GM18499 (cell line): Measurements from ENCODE around the gene PTCH1.

ENCODE experiments used
- ATAC-seq: cut with Tn5 transposase; IDR thresholded peaks from one replicate; pipeline ENCODE4 v1.9.1; 2021; ENCODE audit warnings: moderate number of reproducible peaks; ENCODE audit not compliant: insufficient read depth, unreplicated experiment

The PTCH1 gene

GRCh38 chr9:95477441-95477840 is 39.3 kb downstream of the PTCH1 start:
- ATAC-seq = no peak

GRCh38 chr9:95468791-95469190 is 48.0 kb downstream of the PTCH1 start:
- ATAC-seq = no peak

DNA sequence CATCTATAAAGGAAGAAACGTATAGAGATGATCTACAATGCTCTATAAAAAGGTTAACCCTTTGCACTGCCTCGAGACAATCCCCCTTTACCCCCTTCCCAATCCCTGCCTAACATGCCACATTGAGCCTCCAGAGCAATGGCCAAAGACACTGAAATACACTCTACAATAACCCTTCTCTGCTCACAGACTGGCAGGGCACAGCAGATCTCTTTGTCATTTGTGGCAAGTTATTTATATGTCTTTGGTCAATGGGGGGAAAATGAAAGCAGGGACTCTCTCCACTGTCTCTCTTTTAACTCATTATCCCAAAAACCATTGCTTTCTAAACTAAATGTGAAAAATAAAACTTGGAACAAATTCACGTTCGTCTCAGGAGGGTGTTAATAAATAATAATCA is 51.7 kb downstream of the PTCH1 start:
- no peak for ATAC-seq

- ATAC-seq = no peak
Observed at GRCh38 chr9:95463148-95464060, 53.4 kb downstream of the PTCH1 start.

GRCh38 chr9:95462249-95463147 is 54.3 kb downstream of the PTCH1 start:
- ATAC-seq = peak; percentile 96

- no peak for ATAC-seq
Observed at GRCh38 chr9:95461448-95462248, 55.1 kb downstream of the PTCH1 start.

GRCh38 chr9:95460518-95461164 is 56.1 kb downstream of the PTCH1 start:
- ATAC-seq = no peak

DNA sequence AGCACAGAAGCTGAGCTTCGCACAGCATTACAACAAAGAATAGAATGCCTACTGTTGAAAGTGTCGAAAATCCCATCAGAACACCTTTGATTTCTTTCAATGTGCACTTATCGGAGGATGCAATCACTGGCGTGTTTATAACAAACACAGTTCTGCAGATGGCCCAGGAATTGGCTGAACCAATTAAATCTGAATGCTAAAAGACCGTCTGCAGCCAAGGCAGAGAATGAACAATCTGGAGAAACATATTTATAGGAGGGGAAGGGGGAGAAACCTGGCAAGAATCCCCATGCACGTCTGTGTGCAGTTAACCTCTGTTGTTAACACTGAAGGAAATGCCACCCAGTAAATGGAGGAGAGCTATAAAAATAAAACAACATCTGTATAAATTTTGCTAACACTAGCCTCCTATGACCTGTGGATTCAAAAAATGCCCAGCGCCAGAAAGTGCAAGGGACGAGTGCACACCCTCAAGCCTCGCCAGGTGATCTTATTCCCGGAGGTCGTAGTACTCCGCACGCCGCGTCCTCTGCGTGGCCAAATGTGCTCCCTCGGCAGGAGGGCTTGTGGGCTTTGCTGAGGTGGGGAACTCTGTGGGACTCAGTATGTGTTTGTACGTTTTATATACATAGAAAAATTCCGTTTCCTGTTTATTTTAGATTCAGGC is 56.8 kb downstream of the PTCH1 start:
- ATAC-seq = no peak

GRCh38 chr9:95459178-95459577 is 57.6 kb downstream of the PTCH1 start:
- ATAC-seq = no peak

DNA sequence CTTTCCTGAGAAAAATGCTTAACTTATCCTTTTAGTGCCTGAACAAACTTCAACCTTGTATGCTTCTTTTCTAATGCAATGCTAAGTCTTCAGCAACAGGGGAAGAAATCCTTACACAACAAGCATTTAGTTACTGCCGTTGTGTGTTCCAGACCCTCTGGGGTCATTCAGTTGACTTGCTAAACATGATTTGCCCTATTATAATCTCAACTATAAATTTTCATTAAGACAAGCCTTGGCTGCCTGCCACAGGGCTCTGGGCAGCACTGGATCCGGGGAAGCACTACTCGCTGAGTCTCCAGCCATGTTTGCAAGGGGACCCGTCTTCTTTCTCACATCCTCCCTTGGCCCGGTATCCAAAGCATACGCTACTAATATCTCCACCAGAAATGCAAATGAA is 58.1 kb downstream of the PTCH1 start:
- no peak for ATAC-seq

DNA sequence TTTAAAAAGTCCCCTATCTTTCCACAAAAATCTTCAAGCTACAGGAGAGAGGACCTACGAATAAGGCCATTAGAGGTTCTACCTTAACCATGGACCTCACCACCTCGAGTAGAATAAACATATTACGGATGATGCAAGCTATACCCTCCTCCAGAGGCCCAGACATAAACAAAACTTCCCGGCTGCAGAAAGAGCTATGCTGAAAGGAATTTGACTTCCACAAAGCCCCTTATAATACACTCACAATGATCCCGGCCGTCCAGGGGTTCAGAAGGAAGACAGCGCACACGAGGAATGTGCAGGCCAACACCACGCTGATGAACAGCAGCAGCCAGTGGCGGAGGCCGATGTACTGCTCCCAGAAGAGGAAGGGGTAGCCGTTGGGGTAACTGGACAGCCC is 59.0 kb downstream of the PTCH1 start:
- ATAC-seq = no peak

DNA sequence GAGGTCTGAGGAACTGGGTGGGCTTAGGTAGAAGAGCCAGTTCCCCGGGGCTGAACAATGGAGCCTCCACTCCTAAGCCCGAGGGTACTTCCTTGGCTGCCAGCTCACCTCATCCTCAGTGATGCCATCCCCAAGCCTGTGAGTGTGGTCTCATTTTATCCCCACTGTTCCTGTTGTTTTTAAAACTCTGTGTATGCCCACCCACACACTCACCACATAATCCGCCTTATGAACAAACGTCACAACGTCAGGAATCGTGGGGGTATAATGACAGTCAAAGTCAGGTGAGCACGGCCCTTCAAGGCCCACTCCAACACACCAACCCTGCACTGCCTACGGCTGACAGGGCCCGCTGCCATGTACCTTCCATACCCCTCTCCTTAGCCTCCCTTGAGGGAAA is 61.1 kb downstream of the PTCH1 start:
- ATAC-seq = no peak

DNA sequence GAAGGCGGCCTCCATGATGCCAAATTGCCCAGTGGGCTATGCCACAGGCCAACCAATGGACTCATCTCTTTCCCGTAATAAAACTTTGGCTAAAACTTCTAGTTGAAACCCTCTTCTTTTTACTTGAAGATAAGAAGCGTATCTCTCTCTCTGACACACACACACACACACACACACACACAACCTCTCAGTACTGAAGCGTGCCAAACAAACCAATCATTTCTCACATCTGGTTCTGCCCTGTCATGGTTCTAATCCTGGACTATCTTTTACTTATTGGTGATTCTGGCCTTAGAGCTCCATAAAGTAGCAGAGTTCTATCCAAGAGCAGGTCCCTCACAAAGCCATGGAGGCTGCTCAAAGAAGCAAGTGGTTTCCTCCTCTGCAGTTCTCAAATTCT is 64.6 kb downstream of the PTCH1 start:
- ATAC-seq = no peak

- no peak for ATAC-seq
Observed at GRCh38 chr9:95451065-95451426, 65.7 kb downstream of the PTCH1 start.

DNA sequence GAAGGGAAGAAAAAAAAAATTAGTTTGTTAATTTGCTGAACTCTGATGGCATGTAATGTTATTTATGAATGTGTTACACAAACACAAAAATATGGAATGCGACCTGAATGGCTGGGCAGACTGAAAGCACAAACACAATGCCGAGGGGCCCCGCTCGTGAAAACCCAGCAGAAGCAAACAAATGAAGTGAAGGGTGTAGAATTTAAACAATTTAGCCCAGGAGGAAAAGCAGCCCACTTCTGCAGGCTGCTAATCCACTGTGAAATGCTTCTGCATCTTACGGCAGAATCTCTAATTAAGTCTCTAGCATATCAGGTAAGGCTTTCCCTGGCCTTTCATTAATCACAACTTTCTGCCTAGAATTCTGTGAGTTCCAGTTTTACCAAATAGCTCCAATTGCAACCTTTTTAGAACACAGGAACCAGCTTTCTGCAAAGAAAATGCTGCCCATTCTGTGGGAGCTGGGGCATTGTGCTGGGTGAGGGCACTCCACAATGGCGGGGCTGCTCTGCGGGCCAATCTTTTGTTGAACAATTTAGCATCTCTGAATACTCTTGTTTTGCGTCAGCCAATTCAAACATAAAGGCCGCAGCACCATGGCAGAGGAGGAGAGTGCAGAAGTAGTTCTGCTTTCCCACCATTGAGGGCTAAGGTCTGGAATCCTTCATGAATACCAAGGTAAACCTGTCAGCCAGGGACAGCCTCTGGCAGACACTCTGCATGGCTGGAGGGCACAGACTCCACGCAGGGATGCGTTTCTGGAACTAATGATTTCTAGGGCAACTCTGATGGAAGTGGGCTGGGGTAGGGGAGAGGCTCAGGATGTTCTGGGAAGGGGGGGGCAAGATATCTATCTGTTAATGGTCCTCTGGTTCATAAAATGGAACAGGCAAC is 66.4 kb downstream of the PTCH1 start:
- no peak for ATAC-seq

DNA sequence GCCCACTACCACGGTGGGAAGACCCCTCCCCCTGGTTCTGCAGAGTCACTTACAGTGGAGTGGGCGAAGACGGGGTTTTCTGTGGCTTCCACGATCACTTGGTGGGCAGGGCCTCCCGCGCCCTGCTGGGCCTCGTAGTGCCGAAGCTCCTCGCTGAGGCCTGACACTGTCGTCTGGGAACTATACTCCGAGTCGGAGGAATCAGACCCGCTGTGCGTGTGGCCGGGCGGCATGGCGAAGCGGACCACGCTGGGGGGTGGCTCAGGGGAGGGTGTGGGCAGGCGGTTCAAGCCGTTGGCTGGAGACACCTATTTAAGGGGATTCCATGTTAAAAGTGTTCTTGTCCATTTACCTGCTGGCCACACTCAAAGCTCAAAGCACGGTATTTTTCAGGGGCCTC is 67.8 kb downstream of the PTCH1 start:
- no peak for ATAC-seq

DNA sequence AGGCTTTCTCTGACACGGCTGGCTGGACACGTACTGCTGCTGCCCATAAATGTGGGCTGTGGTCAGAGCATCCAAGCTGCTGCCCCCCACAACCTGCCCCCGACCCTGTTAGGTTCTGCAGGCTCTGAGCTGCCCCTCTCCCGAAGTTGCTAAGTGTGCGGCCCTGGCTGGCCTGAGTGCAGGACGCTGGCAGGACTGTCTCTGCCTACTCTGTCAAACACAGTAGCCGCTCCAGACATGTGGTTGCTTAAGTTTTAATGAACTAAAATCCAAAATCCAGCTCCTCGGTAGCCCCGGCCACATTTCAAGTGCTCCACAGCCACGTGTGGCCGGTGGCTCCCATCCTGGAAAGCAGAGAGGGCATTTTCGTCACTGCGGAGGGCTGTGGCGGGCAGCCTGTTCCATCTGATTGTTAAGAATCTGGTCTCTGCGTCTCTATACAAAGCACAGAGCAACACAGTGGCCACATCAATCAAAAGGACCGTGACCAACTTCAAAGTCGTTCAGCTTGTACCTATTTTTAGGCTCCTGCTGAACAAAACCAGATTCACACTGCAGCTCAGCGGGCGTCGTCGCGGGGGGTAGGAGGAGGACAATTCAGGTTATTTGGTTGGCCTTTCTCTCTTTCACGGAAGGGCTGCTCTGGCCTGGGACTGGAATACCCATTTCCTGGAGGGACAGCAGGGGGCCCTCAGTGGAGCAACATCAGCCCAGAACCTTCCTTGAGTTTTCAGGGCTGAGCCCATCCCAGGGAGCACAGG is 68.9 kb downstream of the PTCH1 start:
- ATAC-seq = no peak

- ATAC-seq = no peak
Observed at GRCh38 chr9:95446984-95447383, 69.8 kb downstream of the PTCH1 start.
